H1 (cell line): ENCODE results near the gene TBC1D22A.

Experiments used
- BACH1 ChIP-seq: IDR thresholded peaks from 2 replicates; pipeline ENCODE4 v1.6.1; 2012; ENCODE audit warnings: low read length, improper control_type of control experiment
- CTCF ChIP-seq, 3 experiments: IDR thresholded peaks; 1 replicate in 2 of 3; 2 replicates in 1 of 3; pipeline versions ENCODE4 v1.5.1 to v1.6.1; 2011; ENCODE audit warnings: low read length in 3 of 3, mild to moderate bottlenecking in 3 of 3, inconsistent platforms in 2 of 3, low read depth in 1 of 3, moderate library complexity in 1 of 3; ENCODE audit not compliant: insufficient read depth in 1 of 3; ENCODE audit errors: control extremely low read depth in 1 of 3
- JUN ChIP-seq: IDR thresholded peaks from 2 replicates; pipeline ENCODE4 v1.6.1; 2011; ENCODE audit warnings: low read depth, mild to moderate bottlenecking, improper control_type of control experiment, low read length
- TBP ChIP-seq: IDR thresholded peaks from 2 replicates; pipeline ENCODE4 v1.6.1; 2011; ENCODE audit warnings: low read depth, low read length, improper control_type of control experiment

GRCh38 chr22:47146941-47147340, 384.5 kb downstream of the TBC1D22A start:
- TF ChIP-seq CTCF (IDR thresholded peaks at IDR 0.05; ENCODE audit: control extremely low read depth in 1 of 3, insufficient read depth in 1 of 3, low read depth in 1 of 3, low read length in 3 of 3), result no peak
- no peak for TF ChIP-seq JUN
- TF ChIP-seq BACH1, result no peak
- no peak for TF ChIP-seq TBP
